ENCODE measurements around the gene FCER2. TPM values are rescaled to one million over a fixed set of nuclear protein-coding genes. Genes with fewer than 3 reads are reported as not detected.

FCER2 gene
- total RNA-seq, 1 experiment from 2014 or later, result 0.48 TPM

- H3K4me3 Mint-ChIP-seq, result no peak overlapping the region
These were observed 14.8 kb upstream of the FCER2 start for GRCh38 chr19:7716762-7717161.

GRCh38 chr19:7715671-7716070, 13.7 kb upstream of the FCER2 start:
- DNase-seq (ENCODE audit: low spot score) (no peak), ATAC-seq (no peak)
- ChIA-PET POLR2A (no interaction called here), CTCF (no interaction called here)
- Mint-ChIP-seq H3K36me3 (no peaks in the 10 kb centered on the region), H3K9me3 (peaks cover 5% of the 10 kb centered on the region), H3K4me3 (no peak overlapping the region), H3K27me3 (ENCODE audit: low read depth) (peaks cover 14% of the 10 kb centered on the region), H3K4me1 (no peaks in the 10 kb centered on the region), H3K27ac (no peak overlapping the region)
- no peak for TF ChIP-seq JUN (CRISPR knock-in tag; IDR thresholded peaks at IDR 0.05)
- no peak for TF ChIP-seq FOXP1 (CRISPR knock-in tag; IDR thresholded peaks at IDR 0.05; ENCODE audit: borderline replicate concordance)
- TF ChIP-seq USF2 (CRISPR knock-in tag; IDR thresholded peaks at IDR 0.05), result no peak
- TF ChIP-seq FOXK1 (CRISPR knock-in tag; IDR thresholded peaks at IDR 0.05), result no peak
- no peak for TF ChIP-seq ZNF121 (CRISPR knock-in tag; IDR thresholded peaks at IDR 0.05)
- TF ChIP-seq STAT6 (CRISPR knock-in tag; conservative IDR thresholded peaks at IDR 0.05; ENCODE audit: low read depth), result no peak
- TF ChIP-seq FOXP4 (CRISPR knock-in tag; IDR thresholded peaks at IDR 0.05), result no peak
- no peak for TF ChIP-seq ERG (CRISPR knock-in tag; IDR thresholded peaks at IDR 0.05)
- no peak for TF ChIP-seq E2F4 (CRISPR knock-in tag; IDR thresholded peaks at IDR 0.05; ENCODE audit: borderline replicate concordance, low read depth)

More at GRCh38 chr19:7716762-7717161, 14.8 kb upstream of the FCER2 start:
- DNase-seq (ENCODE audit: low spot score) (no peak), ATAC-seq (no peak)
- ChIA-PET CTCF (no interaction called here), POLR2A (no interaction called here)
- Mint-ChIP-seq H3K36me3 (no peaks in the 10 kb centered on the region), H3K4me1 (no peaks in the 10 kb centered on the region), H3K9me3 (peaks cover 5% of the 10 kb centered on the region), H3K27me3 (ENCODE audit: low read depth) (peaks cover 14% of the 10 kb centered on the region), H3K27ac (no peak overlapping the region)
- TF ChIP-seq IRF2 (CRISPR knock-in tag; IDR thresholded peaks at IDR 0.05; ENCODE audit: borderline replicate concordance, low read depth) (no peak), E2F4 (CRISPR knock-in tag; IDR thresholded peaks at IDR 0.05; ENCODE audit: borderline replicate concordance, low read depth) (no peak), TEAD1 (CRISPR knock-in tag; IDR thresholded peaks at IDR 0.05) (no peak), CBFB (CRISPR knock-in tag; IDR thresholded peaks at IDR 0.05; ENCODE audit: low read depth) (no peak)

- Mint-ChIP-seq H3K36me3 (no peaks in the 10 kb centered on the region), H3K4me1 (no peaks in the 10 kb centered on the region), H3K27me3 (ENCODE audit: low read depth) (peaks cover 3% of the 10 kb centered on the region), H3K4me3 (no peak overlapping the region), H3K27ac (no peak overlapping the region), H3K9me3 (no peaks in the 10 kb centered on the region)
- ATAC-seq (no peak), DNase-seq (ENCODE audit: low spot score) (no peak)
- TF ChIP-seq E2F1 (CRISPR knock-in tag; IDR thresholded peaks at IDR 0.05) (no peak), CREB1 (CRISPR knock-in tag; IDR thresholded peaks at IDR 0.05) (no peak)
- ChIA-PET POLR2A (no interaction called here), CTCF (no interaction called here)
These were observed 8.7 kb upstream of the FCER2 start for GRCh38 chr19:7710616-7711015.

Data from WTC11 (cell line).